Aorta (tissue), 5 donors: ENCODE results near the gene ALDH1L1. TPM values are rescaled to one million over a fixed set of nuclear protein-coding genes. Genes with fewer than 3 reads are reported as not detected.

Source experiments
- ATAC-seq: fragments of 200-7000 bp; cut with Tn5 transposase; one replicate; pipeline ENCODE4 v1.9.1; 2022; ENCODE audit warnings: moderate library complexity; ENCODE audit not compliant: low FRiP score
- DNase-seq, 2 donors: peaks; one replicate each; pipeline ENCODE4 v3.0.0-alpha.2; 2020
- H3K27ac ChIP-seq, 2 donors: one replicate each; pipeline ENCODE4 v1.5.1; 2013; ENCODE audit warnings: low read length in 2 of 2, mild to moderate bottlenecking in 2 of 2, moderate library complexity in 2 of 2, control low read depth in 1 of 2, inconsistent platforms in 1 of 2, low read depth in 1 of 2
- H3K27me3 ChIP-seq, 2 donors: one replicate each; pipeline ENCODE4 v1.6.1; 2013; ENCODE audit warnings: control low read depth in 1 of 2, low read length in 1 of 2, mild to moderate bottlenecking in 1 of 2, moderate library complexity in 1 of 2; ENCODE audit not compliant: insufficient read depth in 2 of 2, control insufficient read depth in 1 of 2
- H3K36me3 ChIP-seq, 2 donors: one replicate each; pipeline ENCODE4 v1.6.1; 2013; ENCODE audit warnings: control low read depth in 1 of 2, low read length in 1 of 2, mild to moderate bottlenecking in 1 of 2; ENCODE audit not compliant: insufficient read depth in 2 of 2, control insufficient read depth in 1 of 2
- H3K4me1 ChIP-seq, 2 donors: one replicate each; pipeline ENCODE4 v1.6.1; 2013; ENCODE audit warnings: low read length in 2 of 2, control low read depth in 1 of 2, mild to moderate bottlenecking in 1 of 2, moderate library complexity in 1 of 2; ENCODE audit not compliant: insufficient read depth in 2 of 2, control insufficient read depth in 1 of 2
- H3K4me3 ChIP-seq, 2 donors: one replicate each; pipeline ENCODE4 v1.5.1; 2013; ENCODE audit warnings: low read length in 2 of 2, control low read depth in 1 of 2, mild to moderate bottlenecking in 1 of 2
- H3K9me3 ChIP-seq: one replicate; pipeline ENCODE4 v1.6.1; 2013; ENCODE audit warnings: mild to moderate bottlenecking, low read length; ENCODE audit not compliant: control insufficient read depth
- whole genome bisulfite sequencing, 2 donors: extraction: QIAGEN DNeasy Blood & Tissue Kit; methylation state at CpG; one replicate each; pipeline ENCODE4 v1.1.7; 2013; 5-methylcytosine and 5-hydroxymethylcytosine counted together
- intact Hi-C, 2 donors: fragments of 100-400 bp; cut with DNase I; formaldehyde crosslinking; loops; one replicate each; pipeline versions ENCODE4 v1.14.2 to v1.15.0; 2022
- polyA plus RNA-seq, 2 donors: library from polyadenylated mRNA; stranded (reverse); fragments of 200-250 nt; gene quantifications; one replicate each; pipeline ENCODE4 v1.2.3, GENCODE V29; 2013
- total RNA-seq, 2 donors: library from RNA; stranded (reverse); fragmentation: NEBNext Ultra II Directional; extraction: Animal tissue kit (Norgen Biotek cat#: 25700); gene quantifications; one replicate each; pipeline ENCODE4 v1.2.1, GENCODE V29; 2021
- donor health status: healthy with polysubstance abuse.
- donor health status: Bipolar disorder and iron deficiency.
- donor health status: DM: no; HTN: no; CAD: no.
- donor health status: DM: no; HTN: no; CAD: no.
- donor health status: DM: yes; HTN: yes; CAD: no.

The ALDH1L1 gene
- total and polyA plus RNA-seq, 4 donors: 10.9 to 91.2 (median 22.8) TPM

DNA sequence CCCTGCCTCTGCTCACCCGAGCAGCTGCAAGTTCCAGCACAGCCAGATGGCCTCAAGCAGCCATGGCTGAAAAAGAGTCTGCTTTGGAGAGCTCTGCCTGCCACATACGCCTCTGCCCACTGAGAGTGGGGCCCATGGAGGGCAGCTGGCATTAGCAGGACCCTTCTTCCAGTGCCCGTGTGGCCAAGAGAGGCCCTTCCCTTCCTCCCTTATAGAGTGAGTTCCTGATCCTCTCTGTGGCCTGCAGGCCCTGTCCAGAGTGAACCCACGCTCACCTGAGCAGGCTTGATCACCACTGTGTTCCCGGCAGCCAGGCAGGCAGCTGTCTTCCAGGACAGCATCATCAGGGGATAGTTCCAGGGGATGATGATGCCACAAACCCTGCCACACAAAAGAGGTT lies 55.0 kb downstream of the ALDH1L1 start:
- H3K4me1 ChIP-seq: no peaks in the 10 kb centered on the region
- no peak overlapping the region for H3K27ac ChIP-seq
- DNase-seq (peak; percentile 19 to 50), ATAC-seq (no peak)
- intact Hi-C loops: no loop called here
- no peaks in the 10 kb centered on the region for H3K36me3 ChIP-seq
- WGBS, 2 donors: 92 to 93% methylated on average over 5 of the region's 5 CpGs
- H3K9me3 ChIP-seq: no peaks in the 10 kb centered on the region
- no peaks in the 10 kb centered on the region for H3K27me3 ChIP-seq
- H3K4me3 ChIP-seq: no peak overlapping the region

DNA sequence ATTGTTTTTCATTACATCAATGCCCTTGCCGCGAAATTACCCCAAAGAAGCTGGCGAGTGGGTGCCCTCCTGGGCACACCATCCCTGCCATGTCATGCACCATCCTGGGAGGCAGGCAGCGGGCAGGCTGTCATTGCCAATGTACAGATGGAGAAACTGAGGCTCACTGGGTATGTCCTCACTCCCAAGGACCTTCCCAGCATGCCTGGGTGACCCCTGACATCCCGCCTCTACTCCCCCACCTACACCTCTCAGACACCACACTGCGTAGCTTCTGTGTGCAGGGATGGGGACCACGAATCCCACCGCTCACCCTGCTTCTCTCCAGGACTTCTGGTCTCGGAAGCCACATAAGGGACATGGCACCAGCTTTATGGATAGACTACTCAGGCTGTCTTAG lies 55.5 kb downstream of the ALDH1L1 start:
- DNase-seq: peak; percentile 12 to 37
- H3K4me3 ChIP-seq: no peak overlapping the region
- no peaks in the 10 kb centered on the region for H3K27me3 ChIP-seq
- H3K36me3 ChIP-seq: no peaks in the 10 kb centered on the region
- WGBS, 2 donors: 85 to 95% methylated on average over 9 of the region's 9 CpGs
- H3K9me3 ChIP-seq: no peaks in the 10 kb centered on the region
- H3K27ac ChIP-seq: no peak overlapping the region
- ATAC-seq: no peak
- H3K4me1 ChIP-seq: no peaks in the 10 kb centered on the region
- intact Hi-C loops: no loop called here

DNA sequence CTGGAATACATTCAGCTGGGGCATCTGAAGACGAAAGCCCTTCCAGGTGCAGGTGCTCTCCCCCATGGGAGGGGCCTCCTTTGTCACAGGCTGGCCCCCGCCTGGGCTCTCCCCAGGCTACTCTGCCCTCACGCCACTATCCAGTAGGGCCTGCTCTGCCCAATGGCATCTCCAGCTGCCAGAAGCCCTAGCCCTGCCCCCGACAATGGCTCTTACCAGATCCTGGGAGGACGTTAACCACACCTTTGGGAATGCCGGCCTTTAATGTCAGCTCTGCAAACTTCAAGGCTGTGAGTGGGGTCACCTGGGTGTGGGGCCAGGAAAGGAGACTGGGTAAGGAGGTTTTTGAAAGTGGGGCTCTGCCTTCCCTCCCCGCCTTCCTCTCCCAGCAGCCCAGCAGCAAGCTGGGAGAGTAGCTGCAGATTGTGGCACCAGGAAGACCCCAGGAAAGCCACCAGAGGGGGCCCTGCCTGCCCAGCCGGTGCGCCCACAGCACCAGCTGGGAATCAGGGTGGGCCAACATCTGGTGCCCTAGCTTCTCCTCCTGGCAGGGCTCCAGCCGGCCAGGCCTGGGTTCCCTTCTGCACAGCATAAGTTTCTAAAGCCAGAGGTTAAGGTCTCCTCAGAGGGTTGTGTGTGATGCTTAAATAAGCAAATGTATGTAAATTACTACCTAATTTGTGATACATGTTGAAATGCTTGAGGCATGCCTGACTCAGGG lies 56.1 kb downstream of the ALDH1L1 start:
- Histone ChIP-seq H3K27ac (no peak overlapping the region), H3K4me3 (no peak overlapping the region), H3K36me3 (no peaks in the 10 kb centered on the region), H3K9me3 (no peaks in the 10 kb centered on the region), H3K4me1 (no peaks in the 10 kb centered on the region), H3K27me3 (no peaks in the 10 kb centered on the region)
- DNase-seq (peak; percentile 36 to 64), ATAC-seq (no peak)
- WGBS, 2 donors: 84 to 86% methylated on average over 10 of the region's 10 CpGs
- intact Hi-C loops: no loop called here

DNA sequence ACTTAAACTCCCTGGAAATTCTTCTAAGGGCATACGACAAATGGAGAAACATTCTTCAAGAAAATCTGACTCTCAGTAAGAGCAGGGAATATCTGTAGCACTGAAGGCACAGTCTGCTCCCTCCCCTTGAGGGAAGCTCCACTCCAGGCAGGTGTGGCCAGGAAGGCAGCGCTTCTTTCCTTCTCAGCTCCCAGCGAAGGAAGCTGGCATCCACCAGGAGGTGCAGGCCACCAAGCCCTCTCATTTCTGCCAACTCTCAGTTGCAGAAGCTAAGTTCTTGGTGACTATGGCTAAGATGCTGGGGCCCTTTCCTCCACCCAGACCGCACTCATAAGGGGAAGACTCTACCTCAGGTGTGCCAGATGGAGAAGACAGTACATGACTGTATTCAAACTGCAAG lies 58.8 kb downstream of the ALDH1L1 start:
- no peak for ATAC-seq
- Histone ChIP-seq H3K27me3 (no peaks in the 10 kb centered on the region), H3K9me3 (no peaks in the 10 kb centered on the region), H3K27ac (no peak overlapping the region), H3K4me1 (no peaks in the 10 kb centered on the region), H3K36me3 (no peaks in the 10 kb centered on the region), H3K4me3 (no peak overlapping the region)
- intact Hi-C loops: no loop called here
- 93 to 95% methylated on average over 4 of the region's 4 CpGs for WGBS, 2 donors
- DNase-seq: peak in 1 of 2 donors; percentile 11

DNA sequence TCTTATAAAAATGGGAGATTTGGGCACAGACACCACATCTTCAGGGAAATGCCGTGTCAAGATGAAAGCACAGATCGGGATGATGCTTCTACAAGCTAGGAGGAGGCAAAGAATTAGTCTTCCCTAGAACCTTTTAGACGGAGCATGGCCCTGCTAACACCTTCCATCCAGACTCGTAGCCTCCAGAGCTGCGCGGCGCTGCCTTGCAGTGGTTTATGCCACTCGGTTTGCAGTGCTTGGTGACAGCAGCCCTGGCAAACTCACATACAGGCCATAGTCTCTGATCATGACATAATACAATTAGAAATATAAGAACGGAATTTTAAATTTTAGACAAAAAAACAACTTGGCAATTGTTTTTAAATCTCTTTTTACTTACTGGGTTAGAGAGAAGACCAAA lies 59.3 kb downstream of the ALDH1L1 start:
- Histone ChIP-seq H3K27ac (no peak overlapping the region), H3K27me3 (no peaks in the 10 kb centered on the region), H3K4me3 (no peak overlapping the region), H3K9me3 (no peaks in the 10 kb centered on the region), H3K36me3 (no peaks in the 10 kb centered on the region), H3K4me1 (no peaks in the 10 kb centered on the region)
- ATAC-seq (no peak), DNase-seq (peak; percentile 17 to 51)
- intact Hi-C loops: no loop called here
- WGBS, 2 donors: 95% methylated on average over 9 of the region's 9 CpGs

DNA sequence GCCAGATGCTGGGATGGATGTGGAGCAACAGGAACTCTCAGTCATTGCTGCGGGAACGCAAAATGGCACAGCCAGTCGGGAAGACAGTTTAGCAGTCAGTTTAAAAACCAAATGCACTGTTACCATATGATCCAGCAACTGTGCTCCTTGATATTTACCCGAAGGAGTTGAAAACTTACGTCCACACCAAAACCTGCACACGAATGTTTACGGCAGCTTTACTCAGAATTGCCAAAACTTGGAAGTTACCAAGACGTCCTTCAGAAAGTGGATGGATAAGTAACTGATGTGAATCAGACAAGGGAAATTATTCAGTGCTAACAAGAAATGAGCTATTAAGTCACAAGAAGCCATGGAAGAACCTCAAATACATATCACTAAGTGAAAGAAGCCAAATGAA lies 60.4 kb downstream of the ALDH1L1 start:
- DNase-seq (no peak), ATAC-seq (no peak)
- Histone ChIP-seq H3K27ac (no peak overlapping the region), H3K36me3 (no peaks in the 10 kb centered on the region), H3K27me3 (no peaks in the 10 kb centered on the region), H3K9me3 (no peaks in the 10 kb centered on the region), H3K4me1 (no peaks in the 10 kb centered on the region), H3K4me3 (no peak overlapping the region)
- 95 to 96% methylated on average over 8 of the region's 8 CpGs for WGBS, 2 donors
- intact Hi-C loops: no loop called here

DNA sequence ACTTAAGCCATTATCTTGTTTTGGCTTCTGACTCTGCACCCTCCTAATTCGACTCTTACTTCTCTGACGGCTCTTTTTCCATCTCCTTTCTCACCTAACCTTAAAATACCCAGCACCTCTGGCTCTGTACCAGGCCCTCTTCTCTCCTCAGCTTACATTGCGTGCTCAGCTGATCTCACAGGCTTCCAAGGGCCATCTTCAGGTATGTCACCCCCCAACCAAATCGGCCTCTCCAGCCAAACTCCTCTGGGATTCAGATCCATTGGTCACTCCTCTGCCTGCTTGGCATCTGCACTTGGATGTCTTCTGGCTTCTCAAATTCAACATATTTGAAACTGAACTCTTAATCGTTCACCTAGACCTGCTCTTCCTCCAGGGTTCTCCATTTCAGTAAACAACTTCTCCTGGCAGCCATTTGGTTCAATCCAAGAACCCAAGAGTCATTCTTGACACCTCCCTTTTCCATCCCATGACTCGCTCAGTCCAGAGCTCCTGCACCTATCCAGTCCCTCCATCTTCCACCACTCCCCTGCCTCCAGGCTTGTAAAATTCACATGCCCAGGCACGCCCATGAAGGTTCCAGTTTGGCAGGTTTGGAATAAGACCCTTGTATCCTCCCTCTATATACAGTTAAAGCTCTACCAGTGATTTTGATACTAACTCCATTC lies 61.2 kb downstream of the ALDH1L1 start:
- WGBS, 2 donors: 90 to 91% methylated on average over 7 of the region's 7 CpGs
- Histone ChIP-seq H3K27me3 (no peaks in the 10 kb centered on the region), H3K27ac (no peak overlapping the region), H3K9me3 (no peaks in the 10 kb centered on the region), H3K4me1 (no peaks in the 10 kb centered on the region), H3K36me3 (no peaks in the 10 kb centered on the region), H3K4me3 (no peak overlapping the region)
- peak in 1 of 2 donors; percentile 9 for DNase-seq
- intact Hi-C loops: no loop called here
- no peak for ATAC-seq

DNA sequence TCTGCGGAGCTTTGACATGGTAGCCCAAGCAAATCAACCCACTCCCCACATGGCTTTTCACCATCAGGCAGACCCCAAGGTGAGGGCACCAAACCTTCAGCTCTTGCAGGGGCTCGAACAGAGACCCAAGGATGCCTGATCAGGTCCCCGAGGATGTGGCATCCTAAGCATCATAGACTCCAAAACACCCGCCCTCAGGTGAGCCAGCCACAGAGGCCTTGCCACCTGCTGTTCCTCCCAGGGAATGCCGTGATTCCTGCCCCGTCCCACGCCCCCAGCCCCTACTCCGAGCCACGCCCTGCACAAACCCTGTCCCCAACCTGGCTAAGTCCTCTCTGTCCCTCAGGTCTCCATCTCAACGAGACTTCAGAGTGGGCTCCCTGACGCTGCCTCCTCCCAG lies 61.8 kb downstream of the ALDH1L1 start:
- Histone ChIP-seq H3K36me3 (no peaks in the 10 kb centered on the region), H3K27me3 (no peaks in the 10 kb centered on the region), H3K4me3 (no peak overlapping the region), H3K9me3 (no peaks in the 10 kb centered on the region), H3K4me1 (no peaks in the 10 kb centered on the region), H3K27ac (no peak overlapping the region)
- intact Hi-C loops: no loop called here
- whole genome bisulfite sequencing, 2 donors: 86 to 96% methylated on average over 11 of the region's 11 CpGs
- DNase-seq: peak; percentile 40 to 52
- no peak for ATAC-seq

DNA sequence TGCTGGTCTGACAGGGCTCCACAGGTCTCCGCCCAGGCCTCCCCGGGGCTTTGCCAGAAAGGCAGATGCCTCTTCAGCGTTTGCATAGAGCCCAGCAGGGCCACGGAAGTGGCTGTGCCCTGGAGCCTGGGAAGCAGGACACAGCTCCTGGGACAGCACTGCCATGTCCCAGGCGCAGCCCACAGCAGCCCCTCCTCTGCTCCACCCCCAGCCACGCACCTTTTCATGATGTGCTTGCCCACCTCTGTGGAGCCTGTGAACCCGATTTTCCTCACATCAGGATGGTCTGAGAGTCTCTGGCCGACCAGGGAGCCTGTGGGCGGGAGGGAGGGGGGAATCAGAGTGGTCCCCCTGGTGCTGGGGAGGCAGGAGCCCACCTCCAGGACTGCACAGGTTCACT lies 62.6 kb downstream of the ALDH1L1 start:
- DNase-seq (peak; percentile 21 to 59), ATAC-seq (no peak)
- intact Hi-C loops: no loop called here

More for the DNA sequence above, 62.6 kb downstream of the ALDH1L1 start:
- Histone ChIP-seq H3K27ac (no peak overlapping the region), H3K4me3 (no peak overlapping the region), H3K9me3 (no peaks in the 10 kb centered on the region), H3K36me3 (no peaks in the 10 kb centered on the region), H3K4me1 (no peaks in the 10 kb centered on the region), H3K27me3 (no peaks in the 10 kb centered on the region)
- WGBS, 2 donors: 84 to 88% methylated on average over 9 of the region's 9 CpGs
